ENCODE results near the gene METTL9.
A peak's percentile ranks its signal among the peaks of the same experiment; 100 is the strongest.
"Not testable (repeated sequence)": the region's sequence is repeated elsewhere in the genome, so short reads cannot be mapped to it uniquely, and the experiment has no call there.

METTL9 gene

DNA sequence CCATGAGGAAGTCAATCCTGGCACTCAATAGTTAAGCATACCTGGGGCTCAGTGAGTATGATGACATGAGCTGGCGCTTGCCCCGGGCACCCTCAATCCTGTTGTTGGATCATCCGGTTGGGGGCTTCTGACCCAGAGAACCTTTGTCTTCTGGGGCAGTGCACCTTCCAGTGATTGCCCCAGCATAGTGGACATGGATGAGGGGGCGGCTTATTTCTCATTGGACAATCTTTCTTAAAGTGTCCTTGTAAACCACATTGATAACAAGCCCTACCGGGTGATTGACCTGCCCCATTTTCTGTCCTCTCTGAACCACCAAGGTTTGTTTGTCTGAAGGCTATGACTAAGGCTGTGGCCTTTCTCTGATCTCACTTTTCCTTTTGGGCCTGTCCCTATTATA is 34.8 kb downstream of the METTL9 start:
- DNase-seq (ENCODE audit: low read depth in 2 of 3, low spot score in 2 of 3), result no peak

GRCh38 chr16:21635694-21636093 is 36.3 kb downstream of the METTL9 start:
- not testable (repeated sequence) for DNase-seq (ENCODE audit: low read depth in 2 of 3, low spot score in 2 of 3)

- no peak for DNase-seq (ENCODE audit: low read depth in 2 of 3, low spot score in 2 of 3)
Measured at GRCh38 chr16:21637032-21637968, 37.9 kb downstream of the METTL9 start.

GRCh38 chr16:21638573-21638975 is 39.2 kb downstream of the METTL9 start:
- DNase-seq (ENCODE audit: low read depth in 2 of 3, low spot score in 2 of 3), result no peak

- no peak for DNase-seq (ENCODE audit: low read depth in 2 of 3, low spot score in 2 of 3)
Measured at GRCh38 chr16:21639493-21639892, 40.1 kb downstream of the METTL9 start.

- DNase-seq (ENCODE audit: low read depth in 2 of 3, low spot score in 2 of 3), result no peak
Measured at GRCh38 chr16:21641916-21642315, 42.5 kb downstream of the METTL9 start.

DNA sequence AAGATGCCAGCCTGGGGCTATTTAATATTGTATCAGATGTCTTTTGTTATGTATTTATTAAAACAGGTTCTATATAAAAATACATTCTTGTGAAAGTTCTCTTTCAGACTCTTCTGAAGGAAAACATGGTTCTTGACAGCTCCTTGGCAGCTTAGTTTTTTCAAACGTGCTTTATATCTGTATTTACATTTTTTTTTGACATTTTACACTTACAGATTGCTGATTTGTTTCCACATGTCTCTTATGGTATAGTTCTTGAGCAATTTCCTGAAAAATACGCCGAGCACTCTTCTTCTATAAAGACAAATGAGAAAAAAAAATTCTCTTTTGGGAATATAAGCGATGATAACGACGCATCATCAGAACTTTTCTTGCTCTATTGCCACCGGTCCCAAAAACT is 43.5 kb downstream of the METTL9 start:
- no peak for DNase-seq (ENCODE audit: low read depth in 2 of 3, low spot score in 2 of 3)

GRCh38 chr16:21643785-21644184 is 44.4 kb downstream of the METTL9 start:
- DNase-seq (ENCODE audit: low read depth in 2 of 3, low spot score in 2 of 3), result no peak

GRCh38 chr16:21644674-21645073 is 45.3 kb downstream of the METTL9 start:
- DNase-seq (ENCODE audit: low read depth in 2 of 3, low spot score in 2 of 3), result no peak

DNA sequence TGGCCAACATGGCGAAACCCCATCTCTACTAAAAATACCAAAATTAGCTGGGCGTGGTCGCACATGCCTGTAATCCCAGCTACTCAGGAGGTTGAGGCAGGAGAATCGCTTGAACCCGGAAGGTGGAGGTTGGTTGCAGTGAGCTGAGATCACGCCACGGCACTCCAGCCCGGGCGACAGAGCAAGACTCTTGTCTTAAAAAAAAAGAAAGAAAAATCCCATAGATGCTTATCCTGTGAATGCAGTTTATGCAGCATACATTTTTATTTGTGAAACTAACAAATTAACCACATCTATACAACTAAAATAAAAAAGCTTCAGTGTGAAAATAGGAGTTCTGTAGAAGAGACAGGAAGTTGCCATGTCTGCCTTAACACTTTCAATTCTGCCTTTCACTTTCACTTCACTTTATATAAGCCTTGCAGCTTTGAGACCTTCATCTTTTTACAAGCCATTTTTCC is 45.9 kb downstream of the METTL9 start:
- no peak for DNase-seq (ENCODE audit: low read depth in 2 of 3, low spot score in 2 of 3)

GRCh38 chr16:21646091-21646490 is 46.7 kb downstream of the METTL9 start:
- no peak for DNase-seq (ENCODE audit: low read depth in 2 of 3, low spot score in 2 of 3)

- DNase-seq (ENCODE audit: low read depth in 2 of 3, low spot score in 2 of 3), result peak in 2 of 3 experiments; percentile 49 to 52
Measured at GRCh38 chr16:21646721-21647561, 47.6 kb downstream of the METTL9 start.

DNA sequence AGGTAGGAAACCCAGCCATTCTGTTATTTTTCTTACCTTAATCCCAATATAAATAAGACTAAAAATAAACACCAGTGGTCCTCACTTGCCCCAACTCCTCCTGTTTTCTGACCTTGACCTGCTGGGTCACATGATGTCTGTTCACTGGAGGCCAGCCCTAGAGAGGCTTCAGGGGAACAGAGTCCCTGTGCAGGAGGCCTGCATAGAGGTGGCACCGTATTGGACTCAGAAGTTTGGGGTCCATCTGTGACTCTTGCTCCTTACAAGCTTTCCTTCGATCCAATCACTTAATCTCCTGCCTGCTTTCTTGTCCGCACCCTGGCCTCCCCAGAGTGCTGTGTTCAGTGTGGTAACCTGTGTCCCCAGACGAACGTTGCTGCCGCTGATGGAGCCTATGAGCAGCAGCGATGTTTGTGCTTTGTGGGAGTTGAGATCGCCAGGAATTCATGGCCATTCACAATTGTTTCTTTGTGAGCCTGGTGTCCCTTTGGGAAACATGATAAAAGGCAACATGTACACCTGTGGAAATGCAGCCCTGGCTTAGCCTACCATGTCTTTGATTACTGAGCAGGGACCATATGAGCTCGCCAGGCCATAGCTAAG is 48.3 kb downstream of the METTL9 start:
- no peak for DNase-seq (ENCODE audit: low read depth in 2 of 3, low spot score in 2 of 3)

DNA sequence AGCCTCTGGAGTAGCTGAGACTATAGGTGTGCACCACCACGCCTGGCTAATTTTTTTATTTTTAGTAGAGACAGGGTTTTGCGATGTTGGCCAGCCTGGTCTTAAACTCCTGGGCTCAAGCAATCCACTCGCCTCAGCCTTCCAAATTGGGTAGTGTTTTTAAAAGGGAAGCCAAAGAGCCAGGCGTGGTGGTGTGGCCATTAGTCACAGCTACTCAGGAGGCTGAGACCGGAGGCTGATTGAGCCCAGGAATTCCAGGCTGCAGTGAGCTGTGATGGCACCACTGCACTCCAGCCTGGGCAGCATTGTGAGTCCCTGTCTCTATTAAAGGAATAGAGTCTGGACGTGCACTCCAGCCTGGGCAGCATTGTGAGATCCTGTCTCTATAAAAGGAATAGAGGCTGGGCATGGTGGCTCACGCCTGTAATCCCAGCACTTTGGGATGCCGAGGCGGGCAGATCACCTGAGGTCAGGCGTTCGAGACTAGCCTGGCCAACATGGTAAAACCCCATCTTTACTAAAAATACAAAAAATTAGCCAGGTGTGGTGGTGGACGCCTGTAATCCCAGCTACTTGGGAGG is 50.5 kb downstream of the METTL9 start:
- not testable (repeated sequence) for DNase-seq (ENCODE audit: low read depth in 2 of 3, low spot score in 2 of 3)

DNA sequence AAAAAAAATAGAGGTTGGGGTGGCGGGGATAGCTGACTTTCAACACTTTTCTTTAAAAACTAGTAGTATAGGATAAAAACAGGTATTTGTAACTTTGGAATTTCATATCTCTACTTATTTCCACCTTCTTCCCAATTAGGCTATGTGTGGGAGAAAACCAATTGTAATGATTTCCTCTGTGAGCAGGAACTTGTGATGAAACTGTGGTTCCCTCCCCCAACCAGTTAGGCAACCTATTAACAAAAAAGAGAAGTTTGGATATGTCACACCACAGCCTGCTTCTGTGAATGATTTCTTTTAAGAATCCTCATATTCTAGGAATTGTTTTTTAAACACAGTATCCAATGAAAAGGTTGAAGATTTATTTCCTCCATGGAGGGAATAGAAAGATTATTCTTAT is 51.1 kb downstream of the METTL9 start:
- no peak for DNase-seq (ENCODE audit: low read depth in 2 of 3, low spot score in 2 of 3)

DNA sequence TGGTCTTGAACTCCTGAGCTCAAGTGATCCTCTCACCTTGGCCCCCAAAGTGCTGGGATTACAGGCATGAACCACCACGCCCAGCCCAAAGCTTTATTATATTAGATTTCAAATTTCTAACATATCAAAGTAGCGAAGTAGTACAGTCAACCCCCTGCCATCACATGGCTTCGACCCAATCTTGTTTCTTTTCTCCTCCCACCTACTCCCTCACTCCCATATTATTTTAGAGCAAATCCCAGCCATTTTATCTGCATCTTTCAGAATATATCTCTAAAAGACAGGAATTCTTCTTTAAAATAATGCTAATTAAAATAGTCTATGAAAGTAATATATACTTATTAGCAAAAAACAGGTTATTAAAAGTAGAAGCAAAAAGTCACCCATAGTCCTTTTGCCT is 52.1 kb downstream of the METTL9 start:
- no peak for DNase-seq (ENCODE audit: low read depth in 2 of 3, low spot score in 2 of 3)

DNA sequence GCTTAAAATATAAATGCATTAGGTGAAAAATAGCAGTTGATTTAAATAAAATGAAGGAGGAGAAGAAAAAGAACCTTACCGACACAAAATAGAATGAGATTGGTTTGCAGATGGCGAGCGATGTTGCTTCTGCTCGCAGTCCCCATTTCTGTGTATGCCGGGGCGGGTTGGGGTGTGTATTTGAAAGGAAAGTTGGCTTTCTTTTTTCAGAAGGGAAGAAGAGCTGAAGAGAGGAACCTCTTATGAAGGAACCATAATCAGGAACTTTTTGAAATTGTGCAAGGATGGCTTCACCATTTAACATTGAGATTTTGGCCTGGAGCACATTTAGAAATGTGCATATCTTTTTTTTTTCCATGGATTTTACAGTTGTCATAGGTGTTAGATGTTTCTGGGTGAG is 53.1 kb downstream of the METTL9 start, which contains the start of gene IGSF6:
TSS of gene IGSF6 (minus strand) at position 156 of the 400 bp plus-strand sequence. CDS start at position 146, 10 bp downstream.
- no peak for DNase-seq (ENCODE audit: low read depth in 2 of 3, low spot score in 2 of 3)

- no peak for DNase-seq (ENCODE audit: low read depth in 2 of 3, low spot score in 2 of 3)
Measured at GRCh38 chr16:21653571-21653970, 54.2 kb downstream of the METTL9 start.

DNA sequence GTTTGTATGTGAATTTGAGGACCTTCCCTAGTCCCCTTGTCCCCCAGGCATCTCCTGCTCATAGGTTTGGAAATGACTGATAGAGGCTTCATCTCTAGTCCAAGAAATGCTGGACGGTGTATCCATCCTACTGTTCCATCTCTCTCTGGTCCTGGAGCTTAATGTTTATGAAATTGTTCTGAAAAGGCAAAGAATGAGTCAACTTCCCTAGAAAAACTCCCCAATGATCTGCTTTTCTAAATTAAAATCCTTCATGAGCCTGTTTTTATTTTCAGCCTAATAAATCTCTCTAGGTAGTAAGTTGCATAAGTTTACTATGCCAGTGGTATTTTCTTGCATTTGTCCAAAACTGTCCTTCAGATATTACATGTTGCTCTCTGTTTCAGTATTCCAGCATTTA is 55.1 kb downstream of the METTL9 start:
- DNase-seq (ENCODE audit: low read depth in 2 of 3, low spot score in 2 of 3), result no peak

DNA sequence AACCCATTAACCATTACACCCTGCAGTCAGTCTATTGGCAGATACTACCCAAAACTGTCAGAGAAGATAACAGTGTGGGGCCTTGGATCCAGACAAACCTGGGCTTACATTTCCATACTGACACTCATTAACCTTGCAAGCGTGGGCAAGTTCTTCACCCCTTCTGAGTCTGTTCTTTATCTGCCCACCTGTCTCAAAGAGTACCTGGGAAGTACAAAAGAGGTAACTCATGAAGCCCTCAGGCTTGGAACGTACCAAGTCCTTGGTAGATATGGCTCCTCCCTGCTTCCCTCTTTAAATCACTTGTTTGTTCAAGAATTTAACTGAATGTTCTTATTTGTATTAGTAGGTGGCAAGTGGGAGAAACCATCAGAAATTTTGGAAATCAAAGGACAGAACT is 55.5 kb downstream of the METTL9 start:
- no peak for DNase-seq (ENCODE audit: low read depth in 2 of 3, low spot score in 2 of 3)

Data from activated CD8-positive, alpha-beta memory T cell treated with anti-CD3 and anti-CD28 coated beads for 48 hours (primary cell).